Left hindlimb (tissue), 1 donor: ENCODE measurements around the gene NEDD9.

ENCODE experiments used
- DNase-seq: peaks from one replicate; pipeline ENCODE4 v3.0.0-alpha.2; 2018

NEDD9 gene, protein sequence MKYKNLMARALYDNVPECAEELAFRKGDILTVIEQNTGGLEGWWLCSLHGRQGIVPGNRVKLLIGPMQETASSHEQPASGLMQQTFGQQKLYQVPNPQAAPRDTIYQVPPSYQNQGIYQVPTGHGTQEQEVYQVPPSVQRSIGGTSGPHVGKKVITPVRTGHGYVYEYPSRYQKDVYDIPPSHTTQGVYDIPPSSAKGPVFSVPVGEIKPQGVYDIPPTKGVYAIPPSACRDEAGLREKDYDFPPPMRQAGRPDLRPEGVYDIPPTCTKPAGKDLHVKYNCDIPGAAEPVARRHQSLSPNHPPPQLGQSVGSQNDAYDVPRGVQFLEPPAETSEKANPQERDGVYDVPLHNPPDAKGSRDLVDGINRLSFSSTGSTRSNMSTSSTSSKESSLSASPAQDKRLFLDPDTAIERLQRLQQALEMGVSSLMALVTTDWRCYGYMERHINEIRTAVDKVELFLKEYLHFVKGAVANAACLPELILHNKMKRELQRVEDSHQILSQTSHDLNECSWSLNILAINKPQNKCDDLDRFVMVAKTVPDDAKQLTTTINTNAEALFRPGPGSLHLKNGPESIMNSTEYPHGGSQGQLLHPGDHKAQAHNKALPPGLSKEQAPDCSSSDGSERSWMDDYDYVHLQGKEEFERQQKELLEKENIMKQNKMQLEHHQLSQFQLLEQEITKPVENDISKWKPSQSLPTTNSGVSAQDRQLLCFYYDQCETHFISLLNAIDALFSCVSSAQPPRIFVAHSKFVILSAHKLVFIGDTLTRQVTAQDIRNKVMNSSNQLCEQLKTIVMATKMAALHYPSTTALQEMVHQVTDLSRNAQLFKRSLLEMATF

DNA sequence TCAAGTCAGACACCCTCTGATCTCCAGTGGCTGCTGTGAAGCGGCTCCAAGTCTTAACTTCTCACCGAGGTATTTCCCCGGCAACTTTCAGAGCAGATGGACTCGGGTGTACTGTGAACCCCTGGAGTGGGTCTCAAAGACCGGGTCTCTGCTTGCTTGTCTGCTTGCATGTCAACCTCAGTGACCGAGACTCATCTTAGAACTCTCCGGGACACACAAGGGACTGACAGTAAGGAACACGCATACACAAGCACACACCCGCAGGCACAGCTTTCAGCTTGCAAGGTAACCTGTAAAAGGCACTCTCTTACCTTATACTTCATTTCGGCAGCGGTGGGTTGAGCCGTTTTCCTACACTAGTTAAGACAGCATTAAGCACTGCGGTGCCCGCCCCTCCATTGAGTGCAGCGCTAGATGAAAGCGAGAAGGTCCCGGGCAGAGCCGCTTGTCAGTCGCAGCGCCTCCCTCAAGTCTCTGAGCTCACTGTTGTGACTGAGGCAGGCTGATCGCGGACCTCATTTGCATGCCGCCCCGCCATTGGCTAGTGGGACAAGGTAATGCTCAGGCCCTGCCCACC, at the start of gene NEDD9:
TSS of gene NEDD9 (minus strand) at position 476 of the 577 bp plus-strand sequence. CDS start at position 323, 153 bp downstream.
- peak; percentile 95 for DNase-seq

DNA sequence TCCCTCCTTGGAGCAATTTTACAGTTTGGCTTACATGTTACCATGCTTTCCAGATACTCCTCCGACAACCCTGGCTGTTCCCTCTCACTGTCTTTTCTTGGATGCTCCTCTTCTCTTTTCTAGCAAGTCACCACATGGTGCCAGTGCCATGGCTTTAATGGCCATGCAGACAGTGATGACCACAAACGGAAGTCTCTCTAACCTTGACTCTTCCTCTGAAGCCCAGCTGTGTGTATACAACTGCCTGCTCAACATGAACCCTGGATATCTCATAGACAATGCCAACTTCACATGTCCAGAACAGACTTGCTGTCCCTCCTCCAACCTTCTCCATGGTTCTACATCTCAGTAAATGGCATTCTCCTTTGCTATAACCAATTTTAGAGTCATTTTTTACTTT, 49.8 kb upstream of the NEDD9 start:
- DNase-seq = no peak

DNA sequence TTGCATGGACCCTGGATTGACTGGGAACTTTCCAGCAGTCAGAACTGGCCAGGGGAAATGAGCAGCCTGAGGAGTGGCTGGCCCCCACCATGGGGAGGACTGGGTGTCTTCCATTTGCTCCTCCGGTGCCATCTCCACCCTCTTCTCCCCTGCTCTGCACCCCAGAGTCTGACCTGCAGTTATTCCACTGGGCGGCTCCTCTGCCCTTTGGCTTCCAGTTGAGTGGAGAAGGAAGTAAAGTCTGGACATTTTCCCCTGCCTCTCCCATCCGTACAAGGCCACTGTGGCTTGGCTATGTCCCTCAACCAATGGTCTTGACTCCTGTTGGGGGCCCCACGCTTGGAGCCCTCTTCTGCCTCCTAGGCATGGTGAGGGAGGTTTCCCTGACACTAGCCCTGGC, 47.9 kb upstream of the NEDD9 start:
- DNase-seq = no peak

DNA sequence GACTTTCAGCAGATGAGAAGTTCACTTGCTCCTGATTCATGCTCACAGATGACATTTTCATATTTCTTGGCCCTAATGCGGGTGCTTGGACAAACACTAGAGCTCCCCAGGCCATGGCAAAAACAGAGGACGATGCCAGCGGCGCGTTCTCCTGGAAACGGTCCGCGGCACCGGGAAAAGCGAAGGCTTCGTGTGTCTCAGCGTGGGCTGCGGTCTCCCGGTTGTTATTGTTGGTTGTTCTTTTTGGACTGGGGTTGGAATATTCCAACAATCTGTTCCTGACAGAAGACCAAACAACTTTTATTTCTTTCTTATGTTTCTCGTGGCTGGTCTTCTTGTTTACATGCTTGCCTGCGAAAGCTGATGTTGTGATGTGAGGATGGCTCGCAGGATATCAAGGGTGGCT, 46.8 kb upstream of the NEDD9 start:
- no peak for DNase-seq

DNA sequence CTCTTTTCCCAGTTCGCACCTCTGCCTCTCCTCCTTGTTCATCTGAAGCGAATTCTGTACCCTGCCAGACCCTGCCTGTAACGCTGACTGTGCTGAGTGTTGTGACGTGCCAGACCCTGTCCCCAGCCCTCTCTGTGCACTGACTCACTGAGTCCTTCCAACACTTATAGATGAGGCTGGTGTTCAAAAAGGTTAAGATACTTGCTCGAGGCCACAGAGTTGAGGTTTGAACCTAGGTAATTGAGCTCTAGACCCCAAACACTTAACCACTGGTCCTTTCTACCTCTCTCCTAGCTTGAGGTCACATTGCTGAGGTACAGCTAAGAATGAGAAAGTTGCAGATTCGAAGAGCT, 45.7 kb upstream of the NEDD9 start:
- no peak for DNase-seq

DNA sequence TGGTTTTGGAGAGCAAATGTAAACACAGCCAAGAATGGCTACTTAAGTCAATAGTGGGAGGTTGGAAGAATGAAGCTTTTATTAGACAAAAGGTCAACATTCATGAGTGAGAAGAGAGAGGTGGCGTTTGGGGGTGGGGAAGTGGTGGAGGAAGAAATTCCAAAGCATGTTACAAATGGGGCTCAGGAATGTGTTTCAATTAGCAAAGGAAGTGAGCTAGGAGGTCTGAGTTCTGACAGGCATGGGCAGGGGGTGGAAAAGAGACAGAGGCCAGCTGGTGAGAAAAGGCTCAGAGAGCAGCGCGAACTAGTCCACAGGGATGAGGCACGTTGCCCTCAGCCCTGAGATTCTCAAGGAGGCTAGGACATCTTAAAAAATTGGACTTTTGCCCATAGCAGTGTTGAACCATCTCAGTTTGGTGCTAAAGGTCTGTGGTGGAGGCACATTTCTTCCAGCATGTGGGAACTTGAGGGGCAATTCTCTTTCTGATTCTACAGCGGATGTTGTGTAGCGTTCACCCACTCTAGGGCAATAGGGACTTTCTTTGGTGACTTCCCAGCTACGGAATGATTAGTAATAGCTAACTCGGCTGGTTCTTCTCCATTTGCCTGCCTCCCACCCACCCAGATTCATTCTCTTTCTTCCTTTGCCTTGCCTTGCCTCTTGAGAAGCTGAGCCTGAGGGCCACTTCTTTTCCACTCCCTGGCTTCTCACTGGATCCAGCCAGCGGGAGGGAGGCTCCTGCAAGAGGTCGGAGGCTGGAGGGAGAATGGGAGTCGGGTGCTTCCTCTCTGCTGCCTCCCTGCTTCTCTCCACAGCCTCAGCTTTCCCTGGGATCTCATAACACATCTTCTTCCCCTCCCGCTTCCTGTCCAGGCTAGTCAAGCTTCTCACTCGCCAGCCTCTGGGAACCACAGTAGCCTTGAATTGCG, 45.1 kb upstream of the NEDD9 start:
- DNase-seq = no peak

DNA sequence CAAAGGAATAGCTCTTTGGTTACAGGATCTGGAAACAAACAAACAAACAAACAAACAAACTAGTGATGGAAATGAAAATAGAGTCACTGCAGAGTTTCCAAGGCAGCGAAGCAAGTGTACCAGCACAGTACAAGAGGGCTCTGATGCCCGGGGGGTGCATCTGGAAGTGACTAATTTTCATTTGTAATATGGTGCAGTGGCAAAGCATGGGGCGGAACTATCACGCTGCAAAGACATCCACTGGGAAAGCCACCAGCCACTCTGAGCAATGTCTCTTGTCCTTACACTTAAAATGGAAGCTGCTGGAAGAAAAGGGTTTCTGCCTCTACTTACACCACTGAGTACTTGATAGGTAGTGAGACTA, 44.4 kb upstream of the NEDD9 start:
- DNase-seq = no peak

DNA sequence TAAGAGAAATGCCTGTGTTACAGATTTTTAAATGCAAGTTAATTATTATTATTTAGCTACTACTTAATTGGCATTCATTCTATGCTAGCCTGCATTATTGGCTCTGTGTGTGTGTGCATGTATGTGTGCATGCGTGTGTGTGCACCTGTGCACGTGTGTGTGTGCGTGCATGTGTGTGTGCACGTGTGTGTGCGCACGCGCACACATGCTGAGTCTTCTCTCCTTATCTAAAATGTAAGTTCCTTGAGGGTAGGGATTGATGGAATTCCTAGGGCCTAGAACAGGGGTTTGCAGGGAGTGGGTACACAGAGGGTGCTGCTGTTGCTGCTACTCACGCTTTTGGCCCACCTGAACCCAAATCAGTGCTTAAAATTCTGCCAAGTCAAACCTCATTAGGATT, 43.8 kb upstream of the NEDD9 start:
- no peak for DNase-seq

DNA sequence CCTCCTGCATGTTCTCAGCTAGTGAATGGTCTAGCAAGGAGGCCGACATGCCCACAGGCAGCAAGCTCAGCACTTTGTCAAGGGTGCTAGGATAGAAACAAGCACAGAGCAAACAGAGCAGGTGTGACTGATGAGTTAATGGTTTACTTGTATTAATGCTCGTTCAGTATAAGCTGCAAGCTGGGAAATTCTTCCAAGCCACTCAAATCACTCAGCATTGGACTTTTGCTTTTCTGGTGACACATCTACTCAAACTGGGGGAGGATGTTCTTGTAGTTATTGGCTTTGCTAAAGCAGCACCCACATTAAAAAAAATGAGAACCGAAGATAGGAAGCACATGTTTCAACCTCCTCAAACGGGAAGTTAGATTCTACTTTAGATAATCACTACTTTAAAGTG, 43.1 kb upstream of the NEDD9 start:
- DNase-seq = no peak

DNA sequence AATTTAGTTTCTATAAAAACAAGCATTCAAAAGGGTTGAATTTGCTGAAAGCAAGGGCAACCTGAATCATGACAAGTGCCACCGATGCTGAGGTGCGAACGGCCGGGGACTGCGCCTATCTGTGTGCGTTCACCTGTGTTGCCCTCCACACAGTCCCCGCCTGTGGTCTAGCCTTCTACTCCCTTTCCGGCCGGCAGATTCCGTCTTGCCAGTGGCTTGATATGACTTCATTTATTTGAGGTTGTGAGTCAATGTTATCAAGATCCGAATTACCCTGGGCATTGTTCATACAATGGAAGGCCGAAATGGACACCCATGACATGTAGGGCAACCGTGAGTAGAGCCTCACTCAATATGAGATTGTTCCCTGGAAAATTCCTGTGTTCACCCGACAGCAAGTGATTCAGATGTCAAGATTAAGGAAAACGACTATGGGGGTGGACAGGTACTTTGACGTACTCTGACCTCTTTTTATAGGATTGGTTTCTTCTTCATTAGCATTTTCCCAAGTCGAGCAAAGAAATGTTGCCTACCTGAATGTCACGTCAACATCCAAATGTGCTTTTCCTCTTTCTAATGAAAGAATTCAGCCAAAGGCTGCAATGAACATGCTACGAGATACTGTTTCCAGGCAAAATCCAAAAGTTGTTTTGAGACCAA, 41.1 kb upstream of the NEDD9 start:
- no peak for DNase-seq

DNA sequence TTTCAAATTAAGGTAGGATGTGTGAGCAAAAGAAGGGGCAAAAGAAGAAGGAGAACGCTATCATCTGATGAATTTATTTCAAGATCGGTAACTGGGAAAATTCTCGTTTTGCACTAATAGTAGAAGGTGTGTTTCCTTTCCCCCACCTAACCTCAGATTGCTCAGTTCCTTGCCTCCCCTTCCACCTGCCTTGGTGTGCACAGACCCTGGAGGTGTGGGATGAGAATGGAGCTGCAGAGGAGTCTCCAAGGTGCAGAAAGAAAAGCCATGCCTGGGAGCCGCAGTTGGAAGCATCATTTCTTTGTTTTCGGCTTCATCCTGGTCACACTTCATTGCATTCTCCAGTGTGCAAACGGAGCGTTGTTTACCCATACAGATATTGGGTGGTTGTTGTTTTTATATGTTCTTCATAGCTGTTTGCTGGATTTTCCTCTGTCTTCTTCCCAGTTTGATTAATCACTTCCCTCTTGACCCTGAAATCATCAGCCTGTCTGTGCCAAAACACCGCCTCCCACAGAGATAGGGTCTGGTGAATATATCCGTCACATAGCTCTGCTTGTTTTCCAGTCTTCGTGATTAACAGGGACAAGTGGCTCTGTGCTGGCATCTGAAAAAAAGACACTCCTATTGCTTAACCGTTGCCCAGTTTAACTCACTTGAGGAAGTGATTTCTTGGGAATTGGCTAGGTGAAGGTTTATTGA, 40.2 kb upstream of the NEDD9 start:
- no peak for DNase-seq

DNA sequence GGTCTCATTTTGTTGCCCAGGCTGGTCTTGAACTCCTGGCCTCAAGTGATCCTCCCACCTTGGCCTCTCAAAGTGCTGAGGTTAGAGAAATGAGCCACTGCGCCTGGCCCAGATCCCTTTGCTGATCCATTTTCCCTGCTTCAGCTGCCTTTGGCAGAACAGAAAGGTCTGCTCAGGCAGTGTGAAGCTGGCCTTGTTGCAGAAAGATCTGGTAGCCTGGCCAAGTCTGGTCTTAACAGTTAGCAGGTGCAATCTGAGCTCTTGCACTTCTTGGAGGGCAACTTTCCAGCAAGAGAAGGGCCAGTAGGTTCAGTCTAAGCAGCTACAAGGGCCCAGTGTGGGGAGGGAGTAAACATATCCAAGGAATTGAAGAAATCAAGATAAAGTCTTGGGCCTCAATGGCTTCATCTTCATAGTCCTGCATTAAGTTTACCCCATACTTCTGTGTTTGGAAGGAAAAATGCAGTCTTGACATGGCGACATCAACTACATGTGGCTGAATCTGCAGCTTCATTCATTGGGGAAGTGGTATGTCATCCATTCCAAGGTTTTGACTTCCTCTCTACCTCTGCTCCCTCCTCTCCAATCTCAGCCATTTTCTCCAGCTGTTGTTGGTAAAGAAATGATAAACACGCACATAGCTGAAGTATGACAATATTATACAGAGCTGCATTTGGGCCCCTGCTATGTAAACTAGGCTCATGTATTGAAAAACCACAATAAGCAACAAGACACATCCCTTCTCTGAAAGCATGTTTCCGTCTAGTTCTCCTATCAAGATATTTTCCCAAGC, 39.0 kb upstream of the NEDD9 start:
- no peak for DNase-seq

DNA sequence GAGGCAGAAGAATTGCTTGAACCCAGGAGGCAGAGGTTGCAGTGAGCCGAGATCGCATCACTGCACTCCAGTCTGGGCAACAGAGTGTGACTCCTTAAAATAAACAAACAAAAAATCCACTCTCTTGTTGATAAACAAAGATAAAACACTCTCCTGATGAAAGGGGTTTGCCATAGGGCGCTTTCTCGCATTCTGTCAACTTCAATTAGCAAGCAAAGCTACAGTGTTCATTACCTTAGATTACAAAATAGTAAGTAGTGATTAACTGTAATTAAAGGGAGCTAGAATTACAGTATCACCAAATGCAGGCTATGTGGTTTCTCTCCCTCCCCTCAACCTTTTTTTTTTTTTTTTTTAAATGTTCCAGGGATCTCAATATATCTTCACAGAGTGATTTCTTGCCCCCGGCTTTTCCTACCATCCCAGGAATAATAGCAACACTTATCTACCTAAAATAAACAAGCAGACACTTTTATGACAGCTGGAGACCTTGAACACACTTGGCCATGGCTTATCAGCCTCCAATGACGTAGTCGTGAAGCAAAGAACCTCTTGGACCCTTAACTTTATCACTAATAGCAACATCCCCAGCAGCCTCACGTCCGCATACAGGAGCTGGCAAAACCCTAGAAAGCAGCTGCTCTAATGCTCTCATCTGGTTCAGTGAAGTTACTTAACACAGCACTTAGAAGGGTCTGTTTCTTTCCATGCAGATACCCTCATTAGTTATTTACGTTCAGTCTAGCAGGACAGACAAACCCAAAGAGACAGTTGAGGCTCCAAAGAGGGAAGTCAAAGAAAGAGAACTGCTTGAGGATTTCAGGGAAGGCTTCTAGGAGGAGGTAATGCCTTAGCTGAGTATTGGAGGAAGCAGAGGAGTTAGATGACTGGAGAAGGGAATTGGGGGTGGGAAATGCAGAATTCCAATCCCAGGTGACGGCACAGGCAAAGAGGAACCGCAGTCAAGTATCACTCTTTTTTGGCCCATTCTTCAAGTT, 37.9 kb upstream of the NEDD9 start:
- no peak for DNase-seq

DNA sequence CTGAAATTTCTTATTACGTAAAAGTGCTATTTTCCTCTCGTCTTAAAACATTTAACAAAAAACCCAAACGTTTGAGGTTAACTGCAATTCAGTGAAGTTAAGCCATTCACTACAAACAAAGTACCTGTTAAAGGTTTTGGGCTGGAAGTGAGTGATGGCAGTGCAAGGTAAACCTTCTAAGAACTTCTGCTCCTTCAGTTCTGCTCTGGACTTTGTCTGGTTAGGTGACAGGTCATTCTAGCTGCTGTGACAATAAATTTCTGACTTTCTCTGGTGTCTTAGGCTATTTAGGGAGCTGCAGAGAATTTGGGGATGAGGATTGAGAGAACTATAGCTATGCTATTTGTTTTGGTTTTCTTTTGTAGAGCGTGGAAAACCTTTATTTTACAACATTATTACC, 36.5 kb upstream of the NEDD9 start:
- no peak for DNase-seq

DNA sequence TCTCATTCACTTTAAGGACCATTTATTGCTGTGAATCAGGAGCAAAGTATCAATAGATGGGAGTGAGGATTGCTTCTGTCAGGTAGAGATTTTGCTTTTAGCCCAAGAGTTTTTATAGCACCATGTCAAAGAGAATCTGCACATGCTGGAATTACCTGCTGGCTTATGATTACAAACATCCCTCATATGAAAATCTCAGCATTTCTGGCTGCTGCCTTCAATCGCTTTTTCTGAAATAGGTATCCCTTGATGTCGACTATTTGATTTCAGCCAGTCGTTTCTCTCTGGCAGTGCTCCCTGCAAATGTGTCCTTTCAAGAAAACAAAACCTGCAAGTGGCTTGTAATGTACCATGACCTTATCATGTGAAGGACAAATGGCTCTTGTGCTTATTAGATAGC, 34.5 kb upstream of the NEDD9 start:
- no peak for DNase-seq

DNA sequence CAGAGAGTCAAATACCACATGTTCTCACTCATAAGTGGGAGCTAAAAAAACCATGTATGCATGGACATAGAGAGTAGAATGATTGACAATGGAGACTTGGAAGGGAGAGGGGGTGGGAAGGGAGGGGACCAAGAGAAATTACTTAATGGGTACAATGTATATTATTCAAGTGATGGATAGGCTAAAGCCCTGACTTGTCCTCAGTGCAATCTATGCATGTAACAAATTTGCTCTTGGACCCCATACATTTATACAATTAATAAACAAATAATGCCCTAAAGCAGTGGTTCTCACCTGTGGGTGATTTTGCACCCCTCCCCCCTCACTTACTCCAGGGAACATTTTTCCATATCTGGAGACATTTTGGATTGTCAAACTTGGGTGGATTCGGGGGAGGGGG, 33.5 kb upstream of the NEDD9 start:
- DNase-seq = no peak

DNA sequence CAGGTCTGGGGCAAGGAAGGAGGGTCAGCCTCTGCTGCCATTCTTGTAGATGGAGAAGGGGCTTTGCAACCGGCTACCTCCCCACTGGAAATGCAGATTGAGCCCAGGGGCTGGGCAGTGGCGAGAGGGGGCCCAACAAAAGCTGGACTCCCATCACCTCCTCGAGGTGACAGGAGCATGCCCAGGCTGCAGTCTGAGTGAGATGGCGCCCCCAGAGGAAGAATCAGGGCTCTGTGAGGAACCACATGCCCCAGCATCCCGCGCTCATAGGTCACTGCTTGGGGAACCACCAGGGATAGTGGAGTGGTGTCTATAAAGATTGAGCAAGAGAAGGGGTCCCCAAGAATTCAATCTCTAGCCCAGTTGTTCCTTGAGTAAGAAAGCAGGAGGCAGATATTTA, 31.6 kb upstream of the NEDD9 start:
- DNase-seq = no peak

DNA sequence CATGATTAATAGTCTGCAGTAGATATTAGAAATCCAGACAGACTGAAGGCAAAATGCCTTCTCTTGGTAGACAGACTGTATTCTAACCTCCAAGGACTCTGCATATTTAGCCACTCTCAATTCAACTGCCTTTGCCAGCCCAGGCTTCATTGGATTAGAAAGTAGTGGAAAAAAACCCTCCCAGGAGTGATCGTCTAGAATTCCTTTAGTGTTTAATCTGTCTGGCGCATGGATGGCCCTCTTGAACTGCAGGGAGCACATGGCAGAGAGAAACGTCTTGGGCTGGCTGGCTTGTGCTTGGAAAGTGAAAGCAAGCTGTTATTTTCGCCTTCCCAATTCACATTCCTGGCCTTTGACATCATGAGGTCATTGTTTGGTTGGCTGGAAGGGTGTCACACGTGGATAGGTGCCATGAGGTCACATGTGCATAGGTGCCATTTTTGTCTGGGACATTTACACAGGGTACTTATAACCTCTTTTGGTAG, 30.9 kb upstream of the NEDD9 start:
- peak; percentile 80 for DNase-seq

DNA sequence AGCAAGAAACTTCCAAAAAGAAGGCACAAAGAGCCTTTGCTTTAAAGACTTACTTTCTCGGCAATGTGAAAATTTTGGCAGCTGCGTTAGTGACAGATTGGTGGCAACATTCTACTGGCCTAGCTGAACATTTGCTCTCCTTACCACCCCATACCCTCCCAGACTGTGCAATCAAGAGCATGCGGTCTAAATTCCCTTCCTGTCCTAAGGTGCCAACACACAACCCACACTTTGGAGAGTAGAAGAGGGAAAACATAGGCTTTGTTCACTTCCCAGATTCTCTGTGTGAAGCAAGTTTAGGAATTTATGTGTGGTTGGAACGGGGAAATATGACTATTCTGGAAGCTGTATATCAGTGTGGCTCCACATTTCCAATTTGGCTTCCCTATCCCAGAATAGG, 29.8 kb upstream of the NEDD9 start:
- peak; percentile 78 for DNase-seq
